GM23248 (cell line): Measurements from ENCODE around the gene TNFAIP8L1. TPM values are rescaled to one million over a fixed set of nuclear protein-coding genes. Genes with fewer than 3 reads are reported as not detected.

ENCODE experiments used
- DNase-seq: peaks from one replicate; pipeline ENCODE4 v3.0.0-alpha.2; 2015
- H2AFZ ChIP-seq: fragments of 200-600 bp; sonication (generic); 2 replicates; pipeline ENCODE4 v1.6.1; 2016; ENCODE audit warnings: antibody characterized with exemption
- H3F3A ChIP-seq: fragments of 200-600 bp; sonication (generic); 2 replicates; pipeline ENCODE4 v1.6.1; 2016; ENCODE audit warnings: mild to moderate bottlenecking, antibody characterized with exemption, mixed run types; ENCODE audit not compliant: insufficient read depth
- H3K27ac ChIP-seq: fragments of 200-600 bp; sonication (generic); 2 replicates; pipeline ENCODE4 v1.5.1; 2016; ENCODE audit warnings: mild to moderate bottlenecking
- H3K27me3 ChIP-seq: fragments of 200-600 bp; sonication (generic); replicated peaks from 2 replicates; pipeline ENCODE4 v1.6.1; 2016; ENCODE audit warnings: mild to moderate bottlenecking; ENCODE audit not compliant: insufficient read depth
- H3K36me3 ChIP-seq: fragments of 200-600 bp; sonication (generic); 2 replicates; pipeline ENCODE4 v1.6.1; 2016; ENCODE audit warnings: low read depth, mild to moderate bottlenecking
- H3K4me1 ChIP-seq: fragments of 200-600 bp; sonication (generic); 2 replicates; pipeline ENCODE4 v1.6.1; 2016; ENCODE audit warnings: mild to moderate bottlenecking; ENCODE audit not compliant: insufficient read depth
- H3K4me2 ChIP-seq: fragments of 200-600 bp; sonication (generic); one replicate; pipeline ENCODE4 v1.6.1; 2016; ENCODE audit warnings: mild to moderate bottlenecking; ENCODE audit not compliant: unreplicated experiment
- H3K4me3 ChIP-seq: fragments of 200-600 bp; sonication (generic); 2 replicates; pipeline ENCODE4 v1.5.1; 2016; ENCODE audit warnings: mild to moderate bottlenecking
- H3K79me2 ChIP-seq: fragments of 200-600 bp; sonication (generic); 2 replicates; pipeline ENCODE4 v1.6.1; 2016; ENCODE audit warnings: mild to moderate bottlenecking; ENCODE audit not compliant: insufficient read depth
- H3K9ac ChIP-seq: fragments of 200-600 bp; sonication (generic); 2 replicates; pipeline ENCODE4 v1.6.1; 2016; ENCODE audit warnings: mild to moderate bottlenecking
- H3K9me2 ChIP-seq: fragments of 200-600 bp; sonication (generic); 2 replicates; pipeline ENCODE4 v1.6.1; 2016; ENCODE audit warnings: mixed run types, mild to moderate bottlenecking, moderate library complexity; ENCODE audit not compliant: insufficient read depth
- H3K9me3 ChIP-seq: fragments of 200-600 bp; sonication (generic); one replicate; pipeline ENCODE4 v1.6.1; 2017; ENCODE audit warnings: low read depth
- H4K20me1 ChIP-seq: fragments of 200-600 bp; sonication (generic); 2 replicates; pipeline ENCODE4 v1.6.0; 2016; ENCODE audit not compliant: insufficient read depth
- EZH2 ChIP-seq: fragments of 200-600 bp; sonication (generic); IDR thresholded peaks from 2 replicates; pipeline ENCODE4 v1.6.1; 2018; ENCODE audit warnings: antibody characterized with exemption, mild to moderate bottlenecking; ENCODE audit not compliant: insufficient read depth, poor library complexity, severe bottlenecking
- EZH2phosphoT487 ChIP-seq: fragments of 200-600 bp; sonication (generic); IDR thresholded peaks from 2 replicates; pipeline ENCODE4 v1.6.1; 2018; ENCODE audit warnings: antibody characterized with exemption, moderate library complexity, mild to moderate bottlenecking, low read depth; ENCODE audit not compliant: insufficient read depth
- WGBS, 2 experiments: methylation state at CpG; one replicate each; pipeline ENCODE4 v1.1.6; 2015 to 2017; ENCODE audit warnings: low lambda C conversion rate in 2 of 2, low coverage in 1 of 2; ENCODE audit errors: missing lambda C conversion rate in 2 of 2; 5-methylcytosine and 5-hydroxymethylcytosine counted together
- in situ Hi-C: fragments of 300-500 bp; cut with MboI; formaldehyde crosslinking; loops from 2 replicates; pipeline ENCODE4 v1.15.0; 2020
- polyA plus RNA-seq: library from polyadenylated mRNA; unstranded; fragments of >200 nt; fragmentation: Nextera tagmentation; extraction: Ambion mirVana; gene quantifications from 2 replicates; pipeline ENCODE4 v1.2.1, GENCODE V29; 2016
- total RNA-seq: library from RNA; depleted of rRNA; stranded (reverse); fragments of >200 nt; shearing (Covaris generic); gene quantifications from 2 replicates; pipeline ENCODE4 v1.2.3, GENCODE V29; 2014; rRNA removed

The TNFAIP8L1 gene
- total RNA-seq: 0.76 and 0.86 TPM in 2 replicates
- polyA plus RNA-seq: 2.0 TPM in 2 replicates

DNA sequence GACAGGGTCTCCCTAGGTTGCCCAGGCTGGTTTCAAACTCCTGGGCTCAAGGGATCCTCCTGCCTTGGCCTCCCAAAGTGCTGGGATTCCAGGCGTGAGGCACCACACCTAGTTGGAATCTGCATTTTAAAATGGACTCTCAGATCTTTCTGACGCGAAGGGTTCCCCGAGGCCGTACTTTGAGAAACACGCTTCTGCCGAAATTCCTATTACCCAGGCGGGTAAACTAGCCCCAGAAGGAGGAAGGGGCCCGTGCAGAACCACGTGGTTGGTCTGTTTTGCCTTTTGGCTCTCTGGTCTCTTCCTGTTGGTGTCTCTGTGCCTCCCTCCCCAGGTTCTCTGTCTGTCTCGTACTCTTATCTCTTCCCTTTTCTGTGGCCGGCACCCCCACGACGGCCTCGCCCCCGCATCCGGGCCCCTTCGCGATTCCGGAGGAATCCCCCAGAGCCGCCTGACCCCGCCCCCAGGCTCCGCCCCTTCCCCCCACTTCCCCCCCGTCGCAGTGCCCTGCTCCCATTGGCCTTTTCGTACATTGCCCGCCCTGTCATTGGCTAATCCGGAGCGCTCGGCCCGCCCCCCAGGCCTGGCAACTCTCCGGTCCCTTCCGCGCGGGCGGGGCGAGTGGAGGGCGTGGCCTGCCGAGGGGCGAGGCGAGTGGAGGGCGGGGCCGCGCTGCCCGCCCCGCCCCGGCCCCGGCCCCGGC, at the start of gene TNFAIP8L1:
TNFAIP8L1 (plus strand) TSS at position 689 of the 703 bp plus-strand sequence. CDS start 12,354 bp downstream, outside the sequence.
- H3K9me3 ChIP-seq: no peaks in the 10 kb centered on the region

DNA sequence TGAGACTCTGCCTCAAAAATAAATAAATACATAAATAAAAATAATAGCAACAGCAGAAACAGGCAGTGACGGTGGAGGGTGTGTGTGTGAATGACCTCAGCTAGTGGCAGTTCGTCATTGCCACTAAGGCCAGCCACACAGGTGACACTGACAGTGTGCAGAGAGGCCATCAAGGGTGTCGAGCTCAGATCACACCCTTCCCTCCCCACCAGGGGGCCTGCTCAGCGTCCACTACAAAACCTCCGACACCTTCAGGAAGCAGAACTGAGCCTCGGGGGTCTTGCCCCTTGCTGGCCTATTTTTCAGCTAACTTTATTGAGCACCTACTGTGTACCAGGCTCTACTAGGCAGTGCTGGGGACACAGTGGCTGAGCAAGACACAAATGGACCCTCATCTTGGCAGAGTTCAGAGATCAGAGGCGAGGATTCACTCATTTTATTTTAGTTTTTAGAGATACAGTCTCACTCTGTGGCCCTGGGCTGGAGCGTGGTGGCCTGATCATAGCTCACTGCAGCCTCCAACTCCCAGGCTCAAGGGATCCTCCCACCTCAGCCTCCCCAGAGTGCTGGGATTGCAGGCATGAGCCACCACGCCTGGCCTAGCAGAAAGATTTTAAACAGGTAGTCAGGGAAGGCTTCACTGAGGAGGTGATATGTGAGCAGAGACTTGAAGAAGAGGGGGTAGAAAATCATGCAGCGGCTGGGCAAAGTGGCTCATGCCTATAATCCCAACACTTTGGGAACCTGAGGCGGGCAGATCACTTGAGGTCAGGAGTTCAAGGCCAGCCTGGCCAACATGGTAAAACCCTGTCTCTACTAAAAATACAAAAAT, 49.5 kb upstream of the TNFAIP8L1 start:
- in situ Hi-C loops: no loop called here
- Histone ChIP-seq H3K4me3 (no peak overlapping the region), H3K4me1 (no peaks in the 10 kb centered on the region), H3F3A (no peaks in the 10 kb centered on the region), H3K27me3 (peaks cover 23% of the 10 kb centered on the region), H4K20me1 (no peaks in the 10 kb centered on the region), H2AFZ (no peak overlapping the region), H3K4me2 (no peak overlapping the region), H3K36me3 (no peaks in the 10 kb centered on the region), H3K27ac (no peak overlapping the region), H3K9ac (no peak overlapping the region), H3K9me3 (no peaks in the 10 kb centered on the region), H3K9me2 (no peaks in the 10 kb centered on the region), H3K79me2 (no peaks in the 10 kb centered on the region)
- TF ChIP-seq EZH2: no peak
- 57 to 60% methylated on average over 11 of the region's 11 CpGs for WGBS, 2 experiments
- DNase-seq: no peak

More for the DNA sequence above, at the start of gene TNFAIP8L1:
- Histone ChIP-seq H4K20me1 (no peaks in the 10 kb centered on the region), H3K79me2 (no peaks in the 10 kb centered on the region), H3K27me3 (no peaks in the 10 kb centered on the region), H3K36me3 (no peaks in the 10 kb centered on the region), H3K4me2 (peak within 1 kb of the TSS; percentile 74), H3K27ac (no peak within 1 kb of the TSS), H3F3A (peaks cover 11% of the 10 kb centered on the region), H3K9me2 (no peaks in the 10 kb centered on the region), H3K4me3 (peak within 1 kb of the TSS; percentile 77), H2AFZ (peak within 1 kb of the TSS; percentile 93), H3K9ac (peak within 1 kb of the TSS; percentile 64), H3K4me1 (peaks cover 10% of the 10 kb centered on the region)
- no peak for TF ChIP-seq EZH2
- TF ChIP-seq EZH2phosphoT487: no peak
- DNase-seq: peak; percentile 97
- 3 to 5% methylated on average over 23 to 49 of the region's 49 CpGs for WGBS, 2 experiments
- in situ Hi-C loops: no loop called here

DNA sequence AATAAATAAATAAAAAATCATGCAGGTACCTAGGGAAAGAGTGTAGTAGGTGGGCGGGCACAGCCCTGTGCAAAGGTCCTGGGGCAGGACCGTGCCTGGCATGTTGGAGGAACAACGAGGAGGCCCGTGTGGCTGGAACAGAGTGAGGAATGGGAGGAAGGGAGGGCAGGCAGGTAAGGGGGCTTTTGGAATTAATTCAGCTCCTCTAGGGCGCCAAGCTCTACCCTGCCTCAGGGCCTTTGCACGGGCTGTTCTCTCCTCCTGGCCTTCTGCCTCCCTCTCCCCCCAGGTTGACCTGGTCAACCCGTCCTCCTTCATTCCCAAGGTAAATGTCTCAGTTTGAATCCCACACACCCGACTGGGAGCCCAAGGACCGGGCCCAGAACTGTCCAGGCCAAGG, 48.8 kb upstream of the TNFAIP8L1 start:
- DNase-seq: no peak
- H3K36me3 ChIP-seq: no peaks in the 10 kb centered on the region
- no peak overlapping the region for H2AFZ ChIP-seq
- H3K79me2 ChIP-seq: no peaks in the 10 kb centered on the region
- H3K9ac ChIP-seq: no peak overlapping the region
- H3K4me1 ChIP-seq: no peaks in the 10 kb centered on the region
- in situ Hi-C loops: no loop called here
- no peak overlapping the region for H3K4me2 ChIP-seq
- no peaks in the 10 kb centered on the region for H3K9me2 ChIP-seq
- TF ChIP-seq EZH2phosphoT487: no peak
- no peak for TF ChIP-seq EZH2
- H3K27ac ChIP-seq: no peak overlapping the region
- 70 to 74% methylated on average over 9 of the region's 9 CpGs for WGBS, 2 experiments
- peaks cover 16% of the 10 kb centered on the region; the same call in 1 of the 2 replicates for H3K27me3 ChIP-seq
- no peaks in the 10 kb centered on the region for H3K9me3 ChIP-seq
- no peak overlapping the region for H3K4me3 ChIP-seq
- no peaks in the 10 kb centered on the region for H3F3A ChIP-seq
- no peaks in the 10 kb centered on the region for H4K20me1 ChIP-seq

DNA sequence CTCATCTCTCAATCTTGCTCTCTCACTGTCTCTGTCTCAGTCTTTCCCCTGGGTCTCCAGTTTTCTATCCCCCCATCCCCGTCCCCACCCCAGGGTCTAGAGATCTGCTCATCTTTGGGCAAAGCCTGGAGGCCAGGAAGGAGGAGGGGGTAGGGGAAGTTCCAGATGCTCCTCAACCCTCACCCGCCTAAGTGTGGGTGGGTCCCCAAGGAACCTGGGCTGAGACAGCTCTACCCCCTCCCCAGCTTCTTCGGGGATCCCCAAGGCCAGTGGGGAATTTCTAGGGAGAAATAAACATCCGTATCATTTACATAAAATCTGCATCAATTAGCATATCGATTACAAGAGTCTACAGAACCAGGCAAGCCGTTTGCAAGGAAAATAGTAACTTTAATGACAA, 48.0 kb upstream of the TNFAIP8L1 start:
- H3K4me3 ChIP-seq: no peak overlapping the region
- H3K79me2 ChIP-seq: no peaks in the 10 kb centered on the region
- H3K9me2 ChIP-seq: no peaks in the 10 kb centered on the region
- no peaks in the 10 kb centered on the region for H3F3A ChIP-seq
- H3K36me3 ChIP-seq: no peaks in the 10 kb centered on the region
- H3K9ac ChIP-seq: no peak overlapping the region
- H3K9me3 ChIP-seq: no peaks in the 10 kb centered on the region
- no peak for DNase-seq
- in situ Hi-C loops: no loop called here
- no peak overlapping the region for H3K27ac ChIP-seq
- no peak overlapping the region for H3K4me2 ChIP-seq
- H3K27me3 ChIP-seq: peaks cover 15% of the 10 kb centered on the region; the same call in 1 of the 2 replicates
- TF ChIP-seq EZH2phosphoT487: no peak
- no peak for TF ChIP-seq EZH2
- 41 to 45% methylated on average over 6 of the region's 6 CpGs for WGBS, 2 experiments
- H4K20me1 ChIP-seq: no peaks in the 10 kb centered on the region
- no peak overlapping the region for H2AFZ ChIP-seq
- H3K4me1 ChIP-seq: no peaks in the 10 kb centered on the region
